GM20431 (cell line): Measurements from ENCODE around the gene CCDC71.

Source experiments
- in situ Hi-C: fragments of 300-500 bp; cut with MseI, MboI; formaldehyde crosslinking; loops from one replicate; pipeline ENCODE4 v1.15.0; 2020; ENCODE audit warnings: low sequenced_read_pairs; ENCODE audit not compliant: unreplicated experiment

CCDC71 gene

DNA sequence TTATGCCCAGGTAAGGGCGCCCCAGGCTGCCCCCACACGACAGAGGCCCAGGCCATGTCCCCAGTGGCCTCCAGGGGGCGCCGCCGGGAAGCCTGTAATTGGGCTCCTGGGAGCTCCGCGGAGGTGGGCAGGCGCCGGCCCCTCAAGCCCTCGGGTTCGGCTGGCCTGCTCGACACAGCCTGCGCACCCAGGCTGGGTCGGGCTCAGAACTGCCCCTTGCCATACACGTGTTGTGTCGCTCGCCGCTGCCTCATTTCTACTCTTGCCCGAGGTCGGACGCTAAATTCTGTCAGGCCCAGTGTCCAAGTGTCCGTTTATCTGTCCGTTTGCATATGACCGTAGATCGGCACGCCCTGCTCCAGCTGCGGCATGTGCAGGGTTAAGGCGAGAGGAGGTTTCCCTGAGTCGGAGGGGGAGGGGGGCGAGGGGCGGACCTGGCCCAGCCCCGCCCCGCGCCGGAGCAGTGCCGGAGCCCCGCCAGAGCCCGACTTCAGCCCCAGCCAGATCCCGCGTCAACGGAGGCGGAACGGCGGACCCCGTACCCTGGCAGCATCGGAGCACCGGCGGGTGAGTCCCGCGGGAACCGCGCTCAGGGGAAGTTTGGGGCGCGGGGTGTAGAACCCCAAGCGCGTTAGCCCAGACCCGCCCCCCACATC is 5.1 kb upstream of the CCDC71 start, which contains the start of gene KLHDC8B:
KLHDC8B (plus strand) TSS at position 480 of the 656 bp plus-strand sequence. CDS start 1,172 bp downstream, outside the sequence.
- in situ Hi-C loops: loop anchor here (25.0 kb wide), 1 partner anchor 291 kb away; the partner anchor contains the start of gene DAG1

- in situ Hi-C loops: loop anchor here (25.0 kb wide), 1 partner anchor 292 kb away; the partner anchor contains the start of gene DAG1
These were observed 4.6 kb upstream of the CCDC71 start for GRCh38 chr3:49170744-49171118.

GRCh38 chr3:49166752-49167556 is 823 bp upstream of the CCDC71 start:
- in situ Hi-C loops: loop anchor here (25.0 kb wide), 1 partner anchor 295 kb away; the partner anchor contains the start of gene DAG1

DNA sequence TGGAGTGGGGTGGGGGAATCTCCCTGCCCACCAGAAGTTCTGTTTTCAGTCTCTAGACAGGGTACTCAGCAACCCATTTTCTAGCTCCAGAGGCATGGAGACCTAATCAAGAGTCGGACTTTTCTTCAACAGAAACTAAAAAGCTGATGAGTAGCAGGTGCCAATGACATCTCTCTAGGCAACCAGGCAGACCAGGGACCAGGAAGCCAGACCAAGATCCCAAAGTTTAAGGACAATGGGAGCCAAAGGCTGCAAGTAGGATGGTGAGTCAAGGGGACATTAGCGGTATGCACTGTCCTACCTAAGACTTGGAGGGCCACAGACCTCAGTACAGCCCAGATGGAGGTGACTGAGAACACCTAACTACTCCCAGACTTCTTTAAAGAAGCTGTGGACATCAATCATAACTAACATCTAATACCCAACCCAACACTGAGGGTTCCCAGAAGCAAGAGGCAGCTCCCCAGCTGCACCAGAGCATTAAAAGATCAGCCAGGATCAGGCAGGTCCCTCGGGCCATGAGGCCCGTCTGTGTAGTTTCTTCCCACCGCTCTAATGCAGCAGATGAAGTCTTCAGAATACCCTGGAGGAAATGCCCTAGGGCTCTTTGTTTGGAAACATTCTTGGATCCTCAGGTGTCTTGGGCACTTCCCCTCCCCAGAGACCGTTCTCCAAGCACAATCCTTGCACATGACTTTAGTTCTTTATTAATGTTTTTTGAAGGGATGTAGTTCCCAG is 979 bp downstream of the CCDC71 start:
- in situ Hi-C loops: loop anchor here (25.0 kb wide), 1 partner anchor 297 kb away; the partner anchor contains the start of gene DAG1

DNA sequence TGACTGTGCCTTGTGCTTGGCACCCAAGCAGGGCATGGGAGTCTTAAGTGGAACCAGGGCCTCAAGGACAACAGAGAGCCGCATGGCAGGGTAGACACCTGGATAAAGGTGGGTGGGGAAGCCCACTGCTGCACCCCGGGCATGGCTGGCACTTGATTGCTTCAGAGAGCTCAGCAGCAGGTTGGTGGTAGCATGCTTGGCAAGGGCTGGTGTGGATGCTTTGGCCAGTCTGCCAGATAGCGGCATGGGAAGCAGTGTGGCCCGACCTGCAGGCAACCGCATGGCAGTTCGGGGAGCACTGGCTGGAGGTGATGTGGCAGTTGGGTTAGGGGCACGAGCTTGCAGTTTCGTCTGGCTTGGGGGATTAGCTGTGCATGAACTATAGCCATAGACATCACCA is 2.5 kb downstream of the CCDC71 start:
- in situ Hi-C loops: loop anchor here (25.0 kb wide), 1 partner anchor 299 kb away; the partner anchor contains the start of gene DAG1

GRCh38 chr3:49162751-49163419 is 3.2 kb downstream of the CCDC71 start:
- in situ Hi-C loops: loop anchor here (25.0 kb wide), 1 partner anchor 299 kb away; the partner anchor contains the start of gene DAG1

DNA sequence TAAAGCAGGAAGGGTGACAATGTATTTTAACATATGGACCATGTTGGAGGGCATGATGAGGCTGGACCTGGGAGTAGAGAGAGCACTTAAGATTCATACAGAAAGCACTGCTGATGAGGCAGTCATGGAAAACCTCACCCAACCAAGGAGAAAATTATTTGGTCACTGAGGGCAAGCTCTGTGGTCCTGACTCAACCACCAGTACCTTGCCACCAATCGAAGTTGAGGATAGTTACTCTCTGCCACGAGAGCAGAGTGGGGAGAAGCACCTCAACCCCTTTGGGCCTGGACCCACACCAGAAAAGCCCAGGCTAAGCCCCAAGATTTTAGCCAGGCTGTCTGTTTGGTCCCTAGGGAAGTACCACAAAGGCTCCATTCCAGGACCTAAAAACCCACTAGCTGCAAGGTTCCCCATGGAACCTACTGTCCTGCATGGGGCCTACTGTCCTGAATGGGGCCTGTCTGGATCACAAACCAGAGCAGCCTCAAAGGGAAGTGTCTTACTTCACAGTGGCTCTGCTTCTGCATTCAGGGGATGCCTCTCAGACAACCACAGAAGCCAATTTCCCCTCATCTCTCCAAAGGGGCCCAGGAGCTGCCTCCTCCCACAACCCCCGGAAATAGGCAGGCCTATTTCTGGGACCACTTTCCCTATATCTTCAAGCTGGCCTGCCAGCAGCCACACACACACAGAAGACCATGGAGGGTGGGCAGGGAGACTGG is 4.2 kb downstream of the CCDC71 start:
- in situ Hi-C loops: loop anchor here (25.0 kb wide), 1 partner anchor 300 kb away; the partner anchor contains the start of gene DAG1

DNA sequence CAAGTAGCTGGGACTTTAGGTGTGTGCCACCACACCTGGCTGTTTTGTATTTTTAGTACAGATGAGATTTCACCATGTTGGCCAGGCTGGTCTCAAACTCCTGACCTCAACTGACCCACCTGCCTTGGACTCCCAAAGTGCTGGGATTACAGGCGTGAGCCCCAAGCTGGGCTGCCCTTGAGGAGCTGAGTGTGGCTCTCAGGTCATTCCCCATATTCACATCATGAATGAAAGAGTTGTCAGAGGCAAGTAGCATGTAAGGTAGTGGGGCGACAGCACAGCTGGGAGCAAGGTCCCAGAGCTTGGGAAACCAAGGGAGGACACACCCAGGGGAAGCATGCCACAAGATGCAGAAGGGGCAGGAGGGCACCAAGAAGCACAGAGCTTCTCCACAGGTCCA is 4.9 kb downstream of the CCDC71 start:
- in situ Hi-C loops: loop anchor here (25.0 kb wide), 1 partner anchor 301 kb away; the partner anchor contains the start of gene DAG1

DNA sequence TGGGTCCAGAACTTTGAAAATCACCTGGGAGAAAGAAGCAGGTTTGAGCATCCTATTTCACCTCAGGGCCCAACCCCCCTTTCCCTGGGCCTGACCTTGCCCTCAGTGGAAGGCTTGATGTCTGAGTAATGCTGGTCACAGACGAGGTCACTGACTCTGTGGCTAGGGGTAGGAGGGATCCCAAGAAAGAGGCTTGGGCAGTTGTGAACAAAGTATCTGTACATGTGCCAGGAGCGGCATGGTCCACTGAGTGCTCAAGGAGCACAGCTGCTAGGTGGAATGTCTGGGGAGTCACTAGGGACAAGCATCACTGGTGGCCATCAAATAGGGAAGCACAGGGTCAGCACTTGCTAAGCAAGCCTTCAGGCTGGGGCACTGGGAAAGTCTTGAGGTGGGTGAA is 7.3 kb downstream of the CCDC71 start:
- in situ Hi-C loops: loop anchor here (25.0 kb wide), 1 partner anchor 304 kb away; the partner anchor contains the start of gene DAG1

GRCh38 chr3:49158103-49158709 is 7.9 kb downstream of the CCDC71 start:
- in situ Hi-C loops: loop anchor here (25.0 kb wide), 1 partner anchor 304 kb away; the partner anchor contains the start of gene DAG1

DNA sequence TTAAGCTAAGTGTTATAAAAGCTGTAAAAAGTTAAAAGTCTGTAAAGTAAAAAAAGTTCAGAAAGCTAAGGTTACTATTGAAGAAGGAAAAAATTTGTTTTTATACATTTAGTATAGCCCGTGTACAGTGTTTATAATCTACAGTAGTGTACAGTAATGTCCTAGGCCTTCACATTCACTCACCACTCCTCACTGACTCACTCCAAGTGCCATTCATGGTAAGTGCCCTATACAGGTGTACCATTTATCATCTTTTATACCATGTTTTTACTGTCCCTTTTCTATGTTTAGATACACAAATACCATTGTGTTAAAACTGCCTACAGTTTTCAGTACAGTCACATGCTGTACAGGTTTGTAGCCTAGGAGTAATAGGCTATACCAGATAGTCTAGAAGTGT is 8.8 kb downstream of the CCDC71 start:
- in situ Hi-C loops: loop anchor here (25.0 kb wide), 1 partner anchor 305 kb away; the partner anchor contains the start of gene DAG1

- in situ Hi-C loops: loop anchor here (25.0 kb wide), 1 partner anchor 309 kb away; the partner anchor contains the start of gene DAG1
These were observed 12.7 kb downstream of the CCDC71 start for GRCh38 chr3:49153349-49153912.

DNA sequence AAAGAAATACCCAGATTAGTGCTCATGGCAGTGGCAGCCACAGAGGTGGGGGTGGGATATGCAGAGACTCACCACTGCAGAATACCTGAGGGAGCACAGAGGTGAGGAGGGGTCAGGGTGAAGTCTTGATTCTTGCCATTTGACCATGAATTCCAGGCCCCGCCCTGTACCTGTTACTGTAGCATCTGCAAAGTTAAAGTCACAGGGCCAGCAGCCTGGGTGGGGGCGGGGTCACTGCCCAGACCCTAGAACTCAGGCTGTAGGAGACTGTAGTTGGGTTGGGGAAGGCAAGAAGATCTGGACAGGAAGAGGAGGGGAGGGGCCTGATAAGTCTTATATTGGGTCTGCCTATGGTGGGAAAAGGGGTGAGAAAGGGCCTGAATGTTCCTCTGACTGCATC is 14.5 kb downstream of the CCDC71 start:
- in situ Hi-C loops: loop anchor here (25.0 kb wide), 1 partner anchor 311 kb away; the partner anchor contains the start of gene DAG1

- in situ Hi-C loops: no loop called here
These were observed 18.0 kb downstream of the CCDC71 start for GRCh38 chr3:49148159-49148558.

DNA sequence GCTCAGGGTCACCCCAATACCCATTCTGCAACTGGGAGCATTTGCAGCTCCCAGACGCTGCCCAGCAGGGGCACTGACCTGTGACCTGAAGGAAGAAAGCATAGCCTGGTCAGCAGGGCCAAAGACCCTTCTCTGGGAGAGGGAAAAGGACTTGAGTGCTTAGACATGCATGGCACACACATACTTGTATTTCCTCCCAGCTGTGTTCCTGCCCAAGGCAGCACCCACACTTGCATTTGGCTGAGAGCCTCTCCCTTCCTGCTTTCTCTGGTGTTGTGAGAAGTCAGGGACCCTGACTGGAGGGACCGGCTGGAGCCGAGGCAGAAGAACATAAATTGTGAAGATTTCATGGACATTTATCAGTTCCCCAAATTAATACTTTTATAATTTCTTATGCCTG is 26.1 kb downstream of the CCDC71 start:
- in situ Hi-C loops: no loop called here

- in situ Hi-C loops: no loop called here
These were observed 30.6 kb downstream of the CCDC71 start for GRCh38 chr3:49135499-49135898.

DNA sequence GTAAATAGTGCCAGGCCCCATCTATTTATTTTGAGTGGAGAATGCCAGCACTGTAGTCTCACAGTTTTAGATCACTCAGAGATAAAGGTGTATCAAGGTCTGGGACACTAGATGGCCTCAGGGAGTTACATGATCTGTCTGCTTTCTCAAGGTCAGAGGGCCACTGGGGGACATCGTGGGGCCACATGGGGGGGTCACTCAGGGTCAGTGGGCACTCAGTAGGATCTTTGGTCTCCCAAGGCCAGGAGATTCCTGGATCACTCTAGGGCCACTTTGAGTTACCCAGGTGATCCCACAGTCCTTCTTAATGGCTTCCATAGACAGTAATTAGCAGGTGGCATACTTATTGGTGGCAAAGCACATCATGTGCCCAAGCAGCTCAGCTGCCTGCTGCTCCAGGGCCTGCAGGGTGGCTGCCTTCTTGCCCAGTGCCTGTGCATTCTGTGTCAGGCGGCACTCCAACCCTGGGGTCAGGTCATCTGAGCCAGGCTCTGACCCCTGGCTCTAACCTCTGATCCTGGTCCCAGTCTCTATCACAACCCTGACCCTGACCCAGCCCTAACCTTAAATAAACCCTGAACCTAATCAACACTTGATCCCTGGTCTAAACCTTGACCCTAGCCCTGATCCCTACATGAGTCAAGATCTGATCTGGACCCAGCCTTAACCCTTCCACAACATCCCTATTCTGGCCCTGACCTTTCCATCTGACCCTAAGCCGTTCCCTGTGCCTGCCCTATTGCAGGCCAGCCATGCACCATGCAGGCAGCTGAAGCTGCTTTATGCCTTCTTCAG is 31.5 kb downstream of the CCDC71 start:
- in situ Hi-C loops: no loop called here
